Inflammatory macrophage (primary cell): Measurements from ENCODE around the gene OSBPL5.
"Not testable (repeated sequence)": the region's sequence is repeated elsewhere in the genome, so short reads cannot be mapped to it uniquely, and the experiment has no call there.

ENCODE experiments used
- DNase-seq, 2 donors: peaks; one replicate each; pipeline ENCODE4 v3.0.0-alpha.2; 2020 to 2022

The OSBPL5 gene

DNA sequence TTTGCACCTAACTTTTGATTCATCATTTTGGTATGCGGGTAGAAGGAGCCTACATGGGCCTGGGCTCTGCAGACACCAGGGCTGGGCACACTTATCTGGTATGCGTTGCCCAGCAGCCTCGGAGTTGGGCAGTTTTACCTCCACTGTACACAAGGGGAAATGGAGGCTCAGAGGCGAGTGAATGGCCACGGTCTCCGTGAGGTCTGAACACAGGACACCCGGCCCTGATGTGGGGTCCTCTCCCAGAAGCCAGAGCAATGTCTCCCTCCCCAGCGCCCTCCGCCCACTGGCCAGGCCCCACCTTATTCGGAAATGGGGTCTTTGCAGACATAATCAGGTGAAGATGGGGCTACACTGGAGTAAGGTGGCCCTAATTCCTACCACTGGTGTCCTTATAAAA is 43.7 kb downstream of the OSBPL5 start:
- no peak for DNase-seq

DNA sequence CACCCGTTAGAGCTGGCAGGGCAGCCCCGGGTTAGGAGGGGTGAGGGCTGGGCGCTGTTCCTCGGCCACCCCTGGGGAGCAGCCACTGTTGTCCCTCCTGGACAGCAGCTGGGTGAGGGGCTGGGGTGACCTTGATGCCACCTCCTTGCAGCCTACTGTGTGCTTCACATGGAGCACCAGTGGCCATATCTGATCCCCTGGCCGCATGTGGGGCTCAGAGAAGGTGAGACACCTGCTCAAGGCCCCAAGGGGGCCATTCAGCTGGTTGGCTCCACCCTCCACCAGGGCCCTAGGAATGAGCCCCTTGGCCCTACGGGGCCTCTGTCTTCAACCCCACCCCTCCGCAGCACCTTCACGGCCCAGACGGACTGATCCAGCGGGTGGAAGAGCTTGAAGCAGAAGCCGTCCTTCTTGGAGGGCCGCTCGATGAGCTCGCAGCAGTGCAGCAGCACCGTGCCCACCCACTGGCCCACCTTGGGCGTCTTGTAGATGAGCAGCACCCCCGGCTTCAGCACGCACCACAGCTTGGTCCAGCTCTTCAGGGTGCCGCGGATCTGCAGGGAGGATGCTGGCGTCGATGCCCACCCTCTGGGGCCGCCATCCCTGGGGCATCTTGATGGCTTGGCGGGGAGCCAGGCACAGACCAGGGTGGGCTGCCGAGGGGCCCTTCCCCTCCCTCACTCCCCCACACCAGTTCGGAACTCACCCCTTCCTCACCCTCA is 44.9 kb downstream of the OSBPL5 start:
- DNase-seq, result no peak

DNA sequence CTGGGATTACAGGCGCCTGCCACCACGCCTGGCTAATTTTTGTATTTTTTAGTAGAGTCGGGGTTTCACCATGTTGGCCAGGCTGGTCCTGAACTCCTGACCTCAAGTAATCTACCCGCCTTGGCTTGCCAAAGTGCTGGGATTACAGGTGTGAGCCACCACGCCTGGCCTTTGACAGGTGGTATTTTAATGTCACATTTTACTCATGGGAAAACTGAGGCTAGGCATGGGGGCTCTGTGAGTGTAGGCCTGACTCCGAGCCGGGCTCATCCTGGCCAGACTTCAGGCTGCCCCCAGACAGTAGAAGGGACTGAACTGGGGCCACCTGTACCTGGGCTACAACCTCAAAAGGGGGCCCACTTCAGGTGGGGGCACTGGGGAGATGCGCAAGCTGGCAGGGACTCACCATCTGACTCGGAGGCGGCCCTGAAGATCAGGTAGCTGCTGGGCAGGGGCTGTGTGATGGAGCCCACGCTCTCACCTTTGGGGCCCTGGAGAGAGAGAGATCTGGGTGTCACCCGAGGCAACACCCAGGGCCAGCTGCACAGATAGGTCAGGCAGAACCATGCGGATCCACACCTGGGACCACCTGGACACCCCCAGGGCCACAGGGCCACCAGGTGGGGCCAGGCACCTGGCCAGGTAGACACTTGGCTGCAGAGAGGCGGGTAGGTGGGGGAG is 45.8 kb downstream of the OSBPL5 start:
- DNase-seq, result no peak

GRCh38 chr11:3115321-3115720 is 49.8 kb downstream of the OSBPL5 start:
- no peak for DNase-seq

GRCh38 chr11:3113661-3114060 is 51.4 kb downstream of the OSBPL5 start:
- not testable (repeated sequence) for DNase-seq

DNA sequence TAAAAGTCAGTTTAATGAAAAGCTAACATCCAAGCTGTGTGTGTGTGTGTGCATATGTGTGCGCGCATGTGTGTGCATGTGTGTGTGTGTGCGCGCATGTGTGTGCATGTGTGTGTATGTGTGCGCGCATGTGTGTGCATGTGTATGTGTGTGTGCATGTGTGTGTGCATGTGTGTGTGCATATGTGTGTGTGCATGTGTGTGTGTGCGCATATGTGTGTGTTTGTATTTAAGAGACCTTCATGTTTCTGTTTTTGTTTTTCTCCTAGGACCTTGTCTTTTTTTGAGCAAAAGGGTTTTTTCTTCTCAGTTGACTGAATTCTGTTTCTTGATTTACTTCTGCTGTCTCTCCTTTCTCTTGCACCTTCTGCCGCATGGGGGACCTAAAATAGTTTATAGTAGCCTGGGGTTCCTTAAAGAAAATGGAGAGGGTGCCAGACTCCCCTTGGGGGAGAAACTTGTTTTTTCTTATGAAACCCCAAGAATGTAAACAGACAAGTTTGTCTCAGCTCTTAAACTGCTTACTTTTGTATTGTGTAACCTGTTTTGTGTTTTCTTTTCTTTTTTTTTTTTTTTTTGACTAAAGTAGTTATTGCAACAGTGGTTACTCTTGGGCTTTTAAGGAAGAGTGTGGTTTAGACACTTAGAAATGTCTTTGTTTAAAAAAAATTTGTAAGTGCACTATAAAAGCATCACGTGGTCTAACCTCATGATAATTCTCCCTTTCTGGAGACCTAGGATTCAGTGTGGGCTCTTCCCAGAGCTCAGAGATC is 53.0 kb downstream of the OSBPL5 start:
- peak; percentile 41 to 83 for DNase-seq

DNA sequence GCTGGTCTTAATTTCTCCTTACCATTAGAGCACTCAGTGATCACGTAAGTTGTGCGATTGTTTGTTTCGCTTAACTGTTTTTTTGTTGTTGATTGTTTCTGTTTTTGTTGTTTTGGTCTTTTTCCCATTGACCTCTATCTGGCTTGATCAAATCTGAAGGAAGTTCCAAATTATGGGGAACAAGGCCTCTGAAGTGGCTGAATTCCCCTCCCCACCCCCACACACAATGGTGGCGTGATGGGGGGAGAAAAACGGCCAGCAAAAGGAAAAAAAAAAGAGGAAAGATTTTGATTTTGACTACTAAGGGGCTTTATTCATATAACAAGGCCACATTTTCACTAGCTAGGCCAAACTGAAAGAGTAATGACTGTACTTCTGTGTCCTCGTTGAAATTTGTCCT is 53.6 kb downstream of the OSBPL5 start:
- peak in 1 of 2 donors; percentile 20 for DNase-seq

- peak; percentile 43 to 47 for DNase-seq
These were observed 55.0 kb downstream of the OSBPL5 start for GRCh38 chr11:3109921-3110706.

GRCh38 chr11:3109434-3109833 is 55.7 kb downstream of the OSBPL5 start:
- no peak for DNase-seq

- no peak for DNase-seq
These were observed 56.9 kb downstream of the OSBPL5 start for GRCh38 chr11:3108183-3108721.

DNA sequence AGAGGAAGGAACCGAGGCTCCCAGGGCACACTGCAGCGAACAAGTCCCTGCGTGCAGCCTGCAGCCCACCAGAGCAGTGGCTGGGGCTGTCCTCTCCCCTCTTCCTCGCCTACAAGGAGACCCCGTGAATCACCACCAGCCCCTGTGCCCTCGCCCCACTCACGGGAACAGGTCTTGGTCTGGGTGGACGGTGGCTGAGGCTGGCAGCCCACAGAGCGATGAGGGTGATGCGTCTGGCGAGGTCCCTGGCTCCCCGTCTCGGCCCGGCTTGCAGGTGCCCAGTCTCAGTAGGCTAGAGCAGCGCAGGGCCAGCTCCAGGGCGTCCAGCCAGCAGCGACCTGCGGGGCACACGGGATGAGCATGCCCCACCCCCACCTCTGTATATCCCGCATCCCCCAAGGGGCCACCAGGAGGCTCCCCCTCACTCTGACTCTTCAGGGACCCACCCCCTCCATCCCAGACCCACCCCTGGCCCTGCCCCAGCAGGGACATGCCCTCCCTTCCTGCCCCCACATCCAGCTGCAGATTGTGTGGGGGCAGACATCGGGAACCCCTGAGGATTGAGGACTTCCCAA is 57.4 kb downstream of the OSBPL5 start:
- no peak for DNase-seq

GRCh38 chr11:3106736-3107524 is 58.2 kb downstream of the OSBPL5 start:
- no peak for DNase-seq

GRCh38 chr11:3105791-3106735 is 59.0 kb downstream of the OSBPL5 start:
- DNase-seq, result no peak

DNA sequence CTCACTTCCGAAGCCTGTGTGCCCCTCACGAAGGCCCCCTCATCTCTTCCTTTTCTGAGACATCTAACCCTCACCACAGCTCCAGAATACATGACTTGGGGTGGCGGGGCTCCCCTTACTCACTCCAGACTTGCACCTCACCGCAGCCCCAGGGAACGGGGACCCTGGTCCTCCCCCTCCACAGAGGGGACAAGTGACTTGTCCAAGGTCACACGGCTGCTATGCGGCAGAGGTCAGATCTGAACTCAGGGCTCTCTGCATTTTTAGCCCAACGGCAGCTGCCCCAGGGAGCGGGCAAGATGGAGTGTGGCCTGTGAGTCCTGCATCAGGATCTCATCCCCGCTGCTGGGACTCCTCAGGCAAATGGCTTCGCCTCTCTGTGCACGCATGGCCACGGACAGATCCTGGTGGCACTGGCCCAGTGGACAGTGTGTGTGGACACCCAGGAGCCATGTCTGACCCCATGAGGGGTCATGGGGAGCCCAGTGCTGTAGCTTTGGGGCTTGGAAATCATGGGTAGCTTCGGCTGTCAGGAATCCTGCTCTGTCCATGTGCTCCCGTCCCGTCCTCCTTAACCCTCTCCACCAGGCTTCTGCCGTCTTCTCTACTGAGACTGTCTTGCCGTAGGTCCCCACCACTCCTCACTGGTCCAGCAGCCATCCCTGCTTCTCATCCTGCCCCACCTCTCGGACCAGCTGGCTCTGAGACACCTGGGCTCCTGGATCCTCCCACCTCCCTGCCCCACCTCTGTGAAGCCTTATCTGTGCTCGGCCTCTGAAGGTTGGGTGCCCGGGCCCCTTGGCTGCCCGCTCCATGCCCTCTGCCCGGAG is 59.9 kb downstream of the OSBPL5 start:
- DNase-seq, result no peak

- DNase-seq, result no peak
These were observed 60.9 kb downstream of the OSBPL5 start for GRCh38 chr11:3104051-3104714.

GRCh38 chr11:3103076-3103475 is 62.0 kb downstream of the OSBPL5 start:
- DNase-seq, result no peak

DNA sequence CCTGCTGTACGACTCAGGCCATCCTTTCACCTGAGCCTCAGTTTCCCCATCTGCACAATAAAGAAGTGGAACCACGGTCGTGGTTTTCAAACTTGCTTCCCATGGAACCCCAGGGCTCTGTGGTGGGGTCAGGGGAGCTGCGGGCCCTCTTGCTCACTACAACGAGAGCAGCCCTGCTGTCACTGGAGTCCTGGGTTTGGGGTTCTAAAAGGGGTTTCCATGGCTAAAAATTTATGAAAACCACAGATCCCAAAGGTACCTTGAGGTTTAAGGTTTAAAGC is 62.5 kb downstream of the OSBPL5 start:
- no peak for DNase-seq

DNA sequence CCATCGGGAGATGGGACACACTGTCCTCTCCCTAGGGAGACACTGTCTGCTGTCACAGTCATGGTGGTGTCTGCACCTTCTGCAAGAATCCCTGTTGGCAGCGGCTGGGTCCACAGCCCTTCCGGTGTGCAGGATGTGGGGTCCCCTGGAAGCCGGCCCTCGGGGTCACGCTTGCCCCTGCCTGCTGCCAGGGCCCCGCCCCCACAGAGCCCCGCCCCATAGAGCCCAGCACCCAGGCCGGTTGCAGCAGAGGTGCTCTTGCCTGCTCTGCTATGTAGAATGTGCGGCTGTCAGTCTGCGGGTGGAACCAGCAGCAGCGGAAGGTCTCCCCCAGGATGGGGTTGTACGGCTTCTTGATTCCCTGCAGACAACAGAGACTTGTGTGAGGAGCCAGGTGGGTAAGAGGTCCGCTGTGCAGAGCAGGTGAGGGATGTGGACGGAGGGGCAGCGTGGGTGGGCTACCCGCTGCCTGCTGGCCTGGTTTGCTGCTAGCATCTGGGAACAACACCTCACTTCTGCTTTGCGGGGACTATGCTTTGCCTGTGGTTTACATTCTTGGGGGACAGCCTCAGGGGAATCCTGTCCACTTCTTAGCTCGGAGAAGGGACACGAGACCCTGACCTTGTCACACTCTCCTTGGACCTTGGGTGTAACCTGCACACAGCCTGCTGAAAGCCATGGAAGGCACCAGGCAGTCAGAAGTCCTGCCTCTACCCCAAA is 63.0 kb downstream of the OSBPL5 start:
- no peak for DNase-seq
